Osteoblast (primary cell): ENCODE results near the gene MYORG. TPM values are rescaled to one million over a fixed set of nuclear protein-coding genes. Genes with fewer than 3 reads are reported as not detected.

Experiments used
- DNase-seq: peaks from one replicate; pipeline ENCODE4 v3.0.0; 2011; ENCODE audit warnings: low spot score, mixed read lengths; ENCODE audit not compliant: insufficient read length; ENCODE audit errors: missing footprints
- H2AFZ ChIP-seq: 2 replicates; pipeline ENCODE4 v1.6.0; 2011; ENCODE audit warnings: mild to moderate bottlenecking, low read length
- H3K27ac ChIP-seq: 2 replicates; pipeline ENCODE4 v1.5.1; 2011; ENCODE audit warnings: mild to moderate bottlenecking, low read depth, low read length, moderate library complexity
- H3K27me3 ChIP-seq: 2 replicates; pipeline ENCODE4 v1.6.0; 2012; ENCODE audit warnings: mild to moderate bottlenecking, control low read depth, inconsistent platforms, low read length, moderate library complexity; ENCODE audit not compliant: insufficient read depth
- H3K36me3 ChIP-seq: 2 replicates; pipeline ENCODE4 v1.5.1; 2011; ENCODE audit warnings: mild to moderate bottlenecking, low read length, control low read depth, moderate library complexity; ENCODE audit not compliant: insufficient read depth
- H3K4me1 ChIP-seq: 2 replicates; pipeline ENCODE4 v1.5.1; 2011; ENCODE audit warnings: mild to moderate bottlenecking, low read length, control low read depth, moderate library complexity; ENCODE audit not compliant: insufficient read depth
- H3K4me2 ChIP-seq: 2 replicates; pipeline ENCODE4 v1.6.0; 2011; ENCODE audit warnings: mild to moderate bottlenecking, low read length; ENCODE audit not compliant: insufficient read depth
- H3K4me3 ChIP-seq: fragments of 200-600 bp; sonication (generic); 3 replicates; pipeline ENCODE4 v1.5.1; 2012; ENCODE audit warnings: mild to moderate bottlenecking, low read length, inconsistent platforms; ENCODE audit not compliant: insufficient read depth
- H3K79me2 ChIP-seq: 2 replicates; pipeline ENCODE4 v1.6.0; 2012; ENCODE audit warnings: mild to moderate bottlenecking, low read length, control low read depth, inconsistent platforms; ENCODE audit not compliant: insufficient read depth
- H3K9me3 ChIP-seq: 2 replicates; pipeline ENCODE4 v1.5.1; 2011; ENCODE audit warnings: low read depth, low read length, control low read depth
- H4K20me1 ChIP-seq: 2 replicates; pipeline ENCODE4 v1.6.0; 2012; ENCODE audit warnings: mild to moderate bottlenecking, low read length, control low read depth; ENCODE audit not compliant: insufficient read depth
- total RNA-seq: library from RNA; depleted of rRNA; stranded (reverse); fragments of >200 nt; gene quantifications from 2 replicates; pipeline ENCODE4 v1.2.3, GENCODE V29; 2012
- TF ChIP-seq, protein P1 (sequence below): IDR thresholded peaks from 2 replicates; pipeline ENCODE4 v1.5.1; 2011; ENCODE audit warnings: mild to moderate bottlenecking, low read depth, low read length, moderate library complexity; ENCODE audit errors: extremely low read depth

The MYORG gene
- total RNA-seq, 1 donor: 0.36 TPM

DNA sequence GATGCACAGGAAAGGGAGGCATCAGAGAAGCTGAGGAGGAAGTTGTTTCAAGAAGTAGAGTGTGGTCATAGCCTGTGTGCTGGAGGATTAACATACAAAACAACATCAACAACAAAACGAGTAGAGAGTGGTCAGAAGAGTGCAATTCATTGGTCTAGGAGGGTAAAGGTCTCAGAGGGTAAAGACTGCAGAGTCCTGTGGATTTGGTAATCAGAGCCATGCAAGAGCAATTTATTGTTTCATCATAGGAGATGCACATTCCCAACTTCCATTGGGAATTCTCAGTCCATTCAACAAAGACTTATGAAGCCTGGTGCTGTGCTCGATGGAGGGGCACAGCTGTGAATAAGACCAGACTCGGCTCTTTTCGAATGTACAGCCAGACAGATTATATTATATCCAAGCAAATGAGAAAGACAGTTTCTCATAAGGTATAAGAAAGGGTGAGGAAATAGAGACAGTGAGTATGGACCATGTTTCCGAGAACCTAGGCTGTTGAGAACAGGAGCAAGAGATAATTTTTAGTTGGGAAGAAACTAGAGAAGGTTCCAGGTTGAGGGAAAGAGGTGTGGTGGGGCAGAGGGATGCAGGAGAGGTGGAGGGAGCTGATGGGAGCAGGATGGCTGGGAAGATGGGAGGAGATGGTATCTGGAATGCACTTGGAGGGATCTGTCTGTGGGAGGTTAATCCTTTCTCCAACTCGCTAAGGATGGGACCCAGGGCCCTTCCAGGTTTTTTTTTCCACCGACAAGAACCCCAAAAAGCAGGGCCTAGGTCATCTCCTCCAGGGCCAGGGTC is 7.9 kb upstream of the MYORG start:
- Histone ChIP-seq H3K36me3 (no peaks in the 10 kb centered on the region), H3K9me3 (no peaks in the 10 kb centered on the region), H3K79me2 (no peaks in the 10 kb centered on the region), H2AFZ (no peak overlapping the region), H3K4me1 (peaks cover 4% of the 10 kb centered on the region), H3K4me2 (no peak overlapping the region), H3K27ac (no peak overlapping the region), H3K4me3 (no peak overlapping the region), H4K20me1 (no peaks in the 10 kb centered on the region), H3K27me3 (no peaks in the 10 kb centered on the region)
- peak; percentile 81 for DNase-seq
- TF ChIP-seq, protein P1, sequence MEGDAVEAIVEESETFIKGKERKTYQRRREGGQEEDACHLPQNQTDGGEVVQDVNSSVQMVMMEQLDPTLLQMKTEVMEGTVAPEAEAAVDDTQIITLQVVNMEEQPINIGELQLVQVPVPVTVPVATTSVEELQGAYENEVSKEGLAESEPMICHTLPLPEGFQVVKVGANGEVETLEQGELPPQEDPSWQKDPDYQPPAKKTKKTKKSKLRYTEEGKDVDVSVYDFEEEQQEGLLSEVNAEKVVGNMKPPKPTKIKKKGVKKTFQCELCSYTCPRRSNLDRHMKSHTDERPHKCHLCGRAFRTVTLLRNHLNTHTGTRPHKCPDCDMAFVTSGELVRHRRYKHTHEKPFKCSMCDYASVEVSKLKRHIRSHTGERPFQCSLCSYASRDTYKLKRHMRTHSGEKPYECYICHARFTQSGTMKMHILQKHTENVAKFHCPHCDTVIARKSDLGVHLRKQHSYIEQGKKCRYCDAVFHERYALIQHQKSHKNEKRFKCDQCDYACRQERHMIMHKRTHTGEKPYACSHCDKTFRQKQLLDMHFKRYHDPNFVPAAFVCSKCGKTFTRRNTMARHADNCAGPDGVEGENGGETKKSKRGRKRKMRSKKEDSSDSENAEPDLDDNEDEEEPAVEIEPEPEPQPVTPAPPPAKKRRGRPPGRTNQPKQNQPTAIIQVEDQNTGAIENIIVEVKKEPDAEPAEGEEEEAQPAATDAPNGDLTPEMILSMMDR: no peak

DNA sequence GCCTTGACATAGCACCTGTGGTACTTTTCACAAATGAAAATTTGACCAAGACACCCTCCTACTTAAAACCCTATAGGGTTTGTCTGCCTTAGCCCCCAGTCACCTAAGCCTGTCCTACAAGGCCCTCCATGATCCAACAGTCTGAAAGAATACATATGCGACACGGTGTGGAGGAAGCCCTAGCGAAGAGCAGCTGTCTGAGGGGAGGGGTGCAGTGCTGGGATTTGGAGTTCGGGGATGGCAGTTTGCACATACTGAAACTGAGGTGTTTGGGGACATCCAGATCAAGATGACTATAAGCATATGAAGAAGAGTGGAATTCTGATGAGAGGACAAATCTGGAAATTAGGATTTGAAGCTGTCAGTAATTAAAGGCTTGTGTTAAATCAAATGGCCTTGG is 7.2 kb upstream of the MYORG start:
- TF ChIP-seq, protein P1: no peak
- no peak for DNase-seq
- H4K20me1 ChIP-seq: no peaks in the 10 kb centered on the region
- H3K4me3 ChIP-seq: no peak overlapping the region
- H3K4me2 ChIP-seq: no peak overlapping the region
- H3K4me1 ChIP-seq: peaks cover 4% of the 10 kb centered on the region
- no peaks in the 10 kb centered on the region for H3K36me3 ChIP-seq
- no peaks in the 10 kb centered on the region for H3K27me3 ChIP-seq
- no peaks in the 10 kb centered on the region for H3K79me2 ChIP-seq
- no peak overlapping the region for H3K27ac ChIP-seq
- H3K9me3 ChIP-seq: no peaks in the 10 kb centered on the region
- H2AFZ ChIP-seq: no peak overlapping the region

DNA sequence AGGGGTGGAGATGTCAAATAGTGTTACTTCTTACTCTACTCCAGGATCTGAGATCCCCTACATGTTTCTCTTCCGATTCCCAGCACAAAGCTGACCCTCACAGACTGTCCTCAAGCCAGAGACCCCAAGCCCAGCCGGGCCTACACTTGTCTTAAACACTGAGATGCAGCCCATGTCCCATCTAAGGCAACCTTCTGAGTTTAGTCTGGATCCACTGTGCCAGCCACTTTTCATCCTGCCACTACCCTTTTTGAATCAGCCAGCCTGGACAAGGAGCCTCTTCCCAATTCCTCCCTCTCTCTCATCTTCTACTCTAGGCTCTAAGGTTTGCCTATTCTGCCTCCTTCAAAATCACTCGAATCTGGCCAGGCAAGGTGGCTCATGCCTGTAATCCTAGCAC is 6.2 kb upstream of the MYORG start:
- no peak overlapping the region for H3K4me3 ChIP-seq
- no peak overlapping the region for H2AFZ ChIP-seq
- H3K9me3 ChIP-seq: no peaks in the 10 kb centered on the region
- H3K79me2 ChIP-seq: no peaks in the 10 kb centered on the region
- H3K27ac ChIP-seq: no peak overlapping the region
- no peak overlapping the region for H3K4me2 ChIP-seq
- no peaks in the 10 kb centered on the region for H3K36me3 ChIP-seq
- H3K4me1 ChIP-seq: peaks cover 4% of the 10 kb centered on the region
- TF ChIP-seq, protein P1: no peak
- H3K27me3 ChIP-seq: no peaks in the 10 kb centered on the region
- H4K20me1 ChIP-seq: no peaks in the 10 kb centered on the region
- peak; percentile 13 for DNase-seq

- no peak overlapping the region for H3K4me3 ChIP-seq
- H2AFZ ChIP-seq: no peak overlapping the region
- no peaks in the 10 kb centered on the region for H3K27me3 ChIP-seq
- H3K27ac ChIP-seq: no peak overlapping the region
- H3K9me3 ChIP-seq: no peaks in the 10 kb centered on the region
- no peaks in the 10 kb centered on the region for H3K36me3 ChIP-seq
- peaks cover 4% of the 10 kb centered on the region for H3K4me1 ChIP-seq
- no peaks in the 10 kb centered on the region for H3K79me2 ChIP-seq
- H4K20me1 ChIP-seq: no peaks in the 10 kb centered on the region
- no peak overlapping the region for H3K4me2 ChIP-seq
- TF ChIP-seq, protein P1: no peak
- DNase-seq: peak; percentile 30
These were observed 5.4 kb upstream of the MYORG start for GRCh38 chr9:34382054-34382453.
